HL-60 (cell line): ENCODE results near the gene CABP2.

Experiments used
- GABPA ChIP-seq: IDR thresholded peaks from 2 replicates; pipeline ENCODE4 v1.6.1; 2012; ENCODE audit warnings: low read depth
- POLR2AphosphoS5 ChIP-seq: IDR thresholded peaks from 2 replicates; pipeline ENCODE4 v1.6.1; 2012; ENCODE audit warnings: low read depth
- TF ChIP-seq, protein P1 (sequence below): IDR thresholded peaks from one replicate; pipeline ENCODE4 v1.5.1; 2011; ENCODE audit warnings: low read length, control low read depth, inconsistent platforms; ENCODE audit not compliant: insufficient read depth
- TF ChIP-seq, protein P2 (sequence below): IDR thresholded peaks from 2 replicates; pipeline ENCODE4 v1.6.1; 2012; ENCODE audit warnings: low read depth; ENCODE audit not compliant: insufficient replicate concordance

DNA sequence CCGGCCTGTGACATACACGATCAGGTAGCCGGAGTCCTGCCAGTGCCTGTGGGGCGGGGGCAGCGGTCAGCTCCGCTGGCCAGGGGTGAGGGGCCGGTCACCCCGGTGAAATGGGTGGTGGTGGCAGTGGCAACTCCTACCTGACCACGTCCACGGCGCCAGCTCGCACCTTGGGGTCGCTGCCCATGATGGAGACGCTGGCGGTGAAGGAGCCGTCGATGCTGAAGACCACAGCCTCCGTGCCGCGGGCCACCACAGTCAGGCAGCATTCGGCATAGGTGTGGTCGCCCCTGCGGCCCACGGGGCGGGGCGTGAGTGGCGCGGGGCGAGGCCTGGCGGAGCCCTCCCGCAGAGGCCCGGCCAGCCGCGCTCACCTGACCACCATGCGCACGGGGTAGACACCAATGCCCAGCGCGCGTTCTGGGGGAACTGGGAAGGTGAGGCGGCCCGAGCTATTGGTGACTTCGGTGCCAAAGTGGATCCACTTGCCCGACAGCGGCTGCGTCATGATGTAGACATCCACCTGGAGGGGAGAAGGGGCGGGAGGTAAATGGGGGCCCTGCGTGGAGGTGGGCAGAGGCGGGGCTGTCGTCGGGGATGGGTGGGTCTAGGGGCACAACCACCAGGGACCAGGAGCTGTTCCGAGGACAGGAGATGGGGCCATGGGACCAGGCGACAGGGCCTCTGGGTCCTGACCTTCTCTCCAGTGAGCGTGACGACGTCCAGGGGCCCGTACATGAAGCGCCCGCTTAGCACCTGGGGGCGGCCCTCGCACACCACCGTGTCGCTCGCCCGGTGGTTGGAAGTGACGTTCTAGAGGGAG is 29.5 kb downstream of the CABP2 start:
- TF ChIP-seq, protein P1, sequence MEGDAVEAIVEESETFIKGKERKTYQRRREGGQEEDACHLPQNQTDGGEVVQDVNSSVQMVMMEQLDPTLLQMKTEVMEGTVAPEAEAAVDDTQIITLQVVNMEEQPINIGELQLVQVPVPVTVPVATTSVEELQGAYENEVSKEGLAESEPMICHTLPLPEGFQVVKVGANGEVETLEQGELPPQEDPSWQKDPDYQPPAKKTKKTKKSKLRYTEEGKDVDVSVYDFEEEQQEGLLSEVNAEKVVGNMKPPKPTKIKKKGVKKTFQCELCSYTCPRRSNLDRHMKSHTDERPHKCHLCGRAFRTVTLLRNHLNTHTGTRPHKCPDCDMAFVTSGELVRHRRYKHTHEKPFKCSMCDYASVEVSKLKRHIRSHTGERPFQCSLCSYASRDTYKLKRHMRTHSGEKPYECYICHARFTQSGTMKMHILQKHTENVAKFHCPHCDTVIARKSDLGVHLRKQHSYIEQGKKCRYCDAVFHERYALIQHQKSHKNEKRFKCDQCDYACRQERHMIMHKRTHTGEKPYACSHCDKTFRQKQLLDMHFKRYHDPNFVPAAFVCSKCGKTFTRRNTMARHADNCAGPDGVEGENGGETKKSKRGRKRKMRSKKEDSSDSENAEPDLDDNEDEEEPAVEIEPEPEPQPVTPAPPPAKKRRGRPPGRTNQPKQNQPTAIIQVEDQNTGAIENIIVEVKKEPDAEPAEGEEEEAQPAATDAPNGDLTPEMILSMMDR: no peak
- TF ChIP-seq POLR2AphosphoS5 (no peak), GABPA (no peak)
- TF ChIP-seq, protein P2, sequence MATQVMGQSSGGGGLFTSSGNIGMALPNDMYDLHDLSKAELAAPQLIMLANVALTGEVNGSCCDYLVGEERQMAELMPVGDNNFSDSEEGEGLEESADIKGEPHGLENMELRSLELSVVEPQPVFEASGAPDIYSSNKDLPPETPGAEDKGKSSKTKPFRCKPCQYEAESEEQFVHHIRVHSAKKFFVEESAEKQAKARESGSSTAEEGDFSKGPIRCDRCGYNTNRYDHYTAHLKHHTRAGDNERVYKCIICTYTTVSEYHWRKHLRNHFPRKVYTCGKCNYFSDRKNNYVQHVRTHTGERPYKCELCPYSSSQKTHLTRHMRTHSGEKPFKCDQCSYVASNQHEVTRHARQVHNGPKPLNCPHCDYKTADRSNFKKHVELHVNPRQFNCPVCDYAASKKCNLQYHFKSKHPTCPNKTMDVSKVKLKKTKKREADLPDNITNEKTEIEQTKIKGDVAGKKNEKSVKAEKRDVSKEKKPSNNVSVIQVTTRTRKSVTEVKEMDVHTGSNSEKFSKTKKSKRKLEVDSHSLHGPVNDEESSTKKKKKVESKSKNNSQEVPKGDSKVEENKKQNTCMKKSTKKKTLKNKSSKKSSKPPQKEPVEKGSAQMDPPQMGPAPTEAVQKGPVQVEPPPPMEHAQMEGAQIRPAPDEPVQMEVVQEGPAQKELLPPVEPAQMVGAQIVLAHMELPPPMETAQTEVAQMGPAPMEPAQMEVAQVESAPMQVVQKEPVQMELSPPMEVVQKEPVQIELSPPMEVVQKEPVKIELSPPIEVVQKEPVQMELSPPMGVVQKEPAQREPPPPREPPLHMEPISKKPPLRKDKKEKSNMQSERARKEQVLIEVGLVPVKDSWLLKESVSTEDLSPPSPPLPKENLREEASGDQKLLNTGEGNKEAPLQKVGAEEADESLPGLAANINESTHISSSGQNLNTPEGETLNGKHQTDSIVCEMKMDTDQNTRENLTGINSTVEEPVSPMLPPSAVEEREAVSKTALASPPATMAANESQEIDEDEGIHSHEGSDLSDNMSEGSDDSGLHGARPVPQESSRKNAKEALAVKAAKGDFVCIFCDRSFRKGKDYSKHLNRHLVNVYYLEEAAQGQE: no peak
